K562 (cell line): ENCODE results near the gene RNF115. TPM values are rescaled to one million over a fixed set of nuclear protein-coding genes. Genes with fewer than 3 reads are reported as not detected.

ENCODE experiments used
- ATAC-seq: fragments of 200-7000 bp; cut with Tn5 transposase; 3 replicates; pipeline ENCODE4 v1.9.1; 2020; ENCODE audit warnings: moderate library complexity
- BruUV-seq: library from RNA; stranded (reverse); fragments of 400-500 nt; replicated peaks from 2 replicates; lab custom pipeline; 2021; lab: Mats Ljungman, UMichigan
- CTCF ChIA-PET: fragments of 300-600 bp; formaldehyde crosslinking; extraction: SDS; loops from one replicate; lab custom pipeline; 2021; ENCODE audit warnings: low intra/inter-chr PET ratio; lab: Yijun Ruan, JAX
- POLR2A ChIA-PET: fragments of 300-600, 350-650 bp; sonication (Branson Sonifier 250); formaldehyde crosslinking; extraction: SDS; loops from one replicate; lab custom pipeline; 2021; ENCODE audit warnings: antibody characterized with exemption, inconsistent platforms; lab: Yijun Ruan, JAX
- DNase-seq, 4 experiments: peaks; one replicate each; pipeline versions ENCODE4 v3.0.0 to v3.0.0-alpha.2; 2011 to 2018; ENCODE audit warnings: low spot score in 3 of 4, mixed read lengths in 3 of 4; ENCODE audit errors: extremely low read depth in 1 of 4
- FAIRE-seq: peaks from 2 replicates; lab custom pipeline; 2011; peaks lifted over from hg19 to GRCh38; lab: Jason Lieb, UNC
- H2AFZ ChIP-seq: 2 replicates; pipeline ENCODE4 v1.6.0; 2011; ENCODE audit warnings: low read depth, low read length, control low read depth, inconsistent platforms
- H3K27ac ChIP-seq: fragments of 200-600 bp; 3 replicates; pipeline ENCODE4 v1.8.0; 2011; ENCODE audit warnings: low read depth, mild to moderate bottlenecking, control low read depth, inconsistent platforms, low read length, moderate library complexity, mixed read lengths; ENCODE audit errors: extremely low read depth
- H3K27me3 ChIP-seq, 2 experiments: fragments of 300-600 bp in 1 of 2; 2 replicates in 1 of 2; 3 replicates in 1 of 2; pipeline versions ENCODE4 v1.6.0 to v1.8.0; 2011; ENCODE audit warnings: inconsistent platforms in 2 of 2, low read length in 2 of 2, mild to moderate bottlenecking in 1 of 2, mixed read lengths in 1 of 2, moderate library complexity in 1 of 2; ENCODE audit not compliant: control insufficient read depth in 2 of 2, insufficient read depth in 2 of 2
- H3K36me3 ChIP-seq: fragments of 300-600 bp; 3 replicates; pipeline ENCODE4 v1.8.0; 2011; ENCODE audit warnings: mild to moderate bottlenecking, low read length, inconsistent platforms; ENCODE audit not compliant: control insufficient read depth, insufficient read depth
- H3K4me1 ChIP-seq, 2 experiments: fragments of 200-600 bp in 1 of 2; replicated peaks in 1 of 2; 2 replicates in 1 of 2; 3 replicates in 1 of 2; pipeline versions ENCODE4 v1.5.1 to v1.8.0; 2011; ENCODE audit warnings: inconsistent platforms in 2 of 2, low read length in 2 of 2, mild to moderate bottlenecking in 1 of 2, mixed read lengths in 1 of 2, moderate library complexity in 1 of 2; ENCODE audit not compliant: control insufficient read depth in 2 of 2, insufficient read depth in 2 of 2
- H3K4me2 ChIP-seq: 2 replicates; pipeline ENCODE4 v1.6.1; 2011; ENCODE audit warnings: low read length, control low read depth, inconsistent platforms, mixed read lengths; ENCODE audit not compliant: insufficient read depth
- H3K4me3 ChIP-seq: fragments of 200-600 bp; sonication (generic), shearing (Covaris generic); 2 replicates; pipeline ENCODE4 v1.5.1; 2016; ENCODE audit warnings: control low read depth, inconsistent platforms
- H3K79me2 ChIP-seq: fragments of 200-600 bp; 3 replicates; pipeline ENCODE4 v1.8.0; 2011; ENCODE audit warnings: low read length, inconsistent platforms; ENCODE audit not compliant: control insufficient read depth, insufficient read depth
- H3K9ac ChIP-seq, 2 experiments: 2 replicates each; pipeline versions ENCODE4 v1.6.0 to v1.6.1; 2011; ENCODE audit warnings: low read depth in 2 of 2, low read length in 2 of 2, control low read depth in 1 of 2, inconsistent platforms in 1 of 2, mild to moderate bottlenecking in 1 of 2, mixed read lengths in 1 of 2; ENCODE audit not compliant: insufficient read depth in 1 of 2
- H3K9me1 ChIP-seq: one replicate; pipeline ENCODE4 v1.6.0; 2011; ENCODE audit warnings: inconsistent platforms, mild to moderate bottlenecking, low read length, moderate library complexity; ENCODE audit not compliant: control insufficient read depth, insufficient read depth
- H3K9me3 ChIP-seq: replicated peaks from 2 replicates; pipeline ENCODE4 v1.5.1; 2011; ENCODE audit warnings: low read depth, low read length, inconsistent platforms; ENCODE audit not compliant: control insufficient read depth, insufficient read depth
- H4K20me1 ChIP-seq: replicated peaks from 2 replicates; pipeline ENCODE4 v1.6.1; 2011; ENCODE audit warnings: low read length, inconsistent platforms, mixed read lengths; ENCODE audit not compliant: control insufficient read depth, insufficient read depth
- CEBPB ChIP-seq: fragments of 450-650 bp; IDR thresholded peaks from 2 replicates; pipeline ENCODE4 v1.6.1; 2016; ENCODE audit warnings: missing genetic modification characterization, missing compliant biosample characterization
- HNRNPK ChIP-seq: fragments of 200-400 bp; formaldehyde crosslinking; IDR thresholded peaks from one replicate; pipeline ENCODE4 v1.6.1; 2018; ENCODE audit warnings: mild to moderate bottlenecking, low read depth, low read length; ENCODE audit not compliant: poor library complexity, severe bottlenecking
- NCOA1 ChIP-seq: fragments of 450-650 bp; IDR thresholded peaks from 2 replicates; pipeline ENCODE4 v1.6.1; 2016; ENCODE audit warnings: low read depth
- POU5F1 ChIP-seq: fragments of 150-350 bp; IDR thresholded peaks from 2 replicates; pipeline ENCODE4 v1.6.1; 2014; ENCODE audit warnings: borderline replicate concordance, low read length, low read depth, mild to moderate bottlenecking; ENCODE audit not compliant: partially characterized antibody
- RHOXF2B ChIP-seq: fragments of 250-450 bp; sonication (Bioruptor Pico); conservative IDR thresholded peaks from 2 replicates; pipeline ENCODE4 v1.5.1; 2021
- SMARCB1 ChIP-seq: IDR thresholded peaks from 2 replicates; pipeline ENCODE4 v1.6.1; 2011; ENCODE audit warnings: improper control_type of control experiment, low read depth; ENCODE audit not compliant: insufficient read length
- WGBS: fragments of 100-300 bp; shearing (Covaris generic); methylation state at CpG from one replicate; pipeline ENCODE4 v1.1.6; 2016; ENCODE audit warnings: low coverage, mixed read lengths; ENCODE audit not compliant: insufficient coverage; ENCODE audit errors: missing lambda C conversion rate; 5-methylcytosine and 5-hydroxymethylcytosine counted together
- in situ Hi-C: fragments of 300-500 bp; cut with MboI; formaldehyde crosslinking; loops from 4 replicates; pipeline ENCODE4 v1.15.0; 2018; ENCODE audit warnings: inconsistent platforms, mixed read lengths
- intact Hi-C: fragments of 100-400 bp; cut with micrococcal nuclease; formaldehyde crosslinking; loops from 2 replicates; pipeline ENCODE4 v1.14.2; 2022
- polyA plus RNA-seq, 8 experiments: library from polyadenylated mRNA; depleted of rRNA in 4 of 8; stranded (reverse) in 5 of 8; unstranded in 3 of 8; fragments of >200 nt; fragmentation: Nextera tagmentation in 2 of 8; fragmentation: Illumina TruSeq in 1 of 8; extraction: Ambion mirVana in 2 of 8; extraction: Trizol in 1 of 8; gene quantifications; 2 replicates each; pipeline versions ENCODE4 v1.2.1 to v1.2.3, GENCODE V29; 2011 to 2014; ENCODE audit warnings: inconsistent platforms in 1 of 8, missing spikeins in 1 of 8
- total RNA-seq, 7 experiments: library from RNA; depleted of rRNA in 6 of 7; stranded (reverse); fragments of >200 nt in 6 of 7; fragmentation: Illumina TruSeq in 2 of 7; extraction: Trizol in 2 of 7; gene quantifications; 2 replicates each; pipeline versions ENCODE4 v1.2.1 to v1.2.3, GENCODE V29; 2011 to 2021; ENCODE audit warnings: low replicate concordance in 1 of 7
- TF ChIP-seq, protein P1 (sequence below): sonication (generic); formaldehyde crosslinking; IDR thresholded peaks from 2 replicates; pipeline ENCODE4 v1.8.1; 2023; ENCODE audit warnings: mild to moderate bottlenecking, missing genetic modification reagents
- TF ChIP-seq, protein P2 (sequence below): fragments of 450-650 bp; IDR thresholded peaks from 2 replicates; pipeline ENCODE4 v1.6.1; 2016

The RNF115 gene
- total and polyA plus RNA-seq, 9 of the 15 experiments (the other 6 are each of a cell fraction or from before 2014, with no cell fraction given), result 1.9 to 14.3 (median 9.5) TPM

DNA sequence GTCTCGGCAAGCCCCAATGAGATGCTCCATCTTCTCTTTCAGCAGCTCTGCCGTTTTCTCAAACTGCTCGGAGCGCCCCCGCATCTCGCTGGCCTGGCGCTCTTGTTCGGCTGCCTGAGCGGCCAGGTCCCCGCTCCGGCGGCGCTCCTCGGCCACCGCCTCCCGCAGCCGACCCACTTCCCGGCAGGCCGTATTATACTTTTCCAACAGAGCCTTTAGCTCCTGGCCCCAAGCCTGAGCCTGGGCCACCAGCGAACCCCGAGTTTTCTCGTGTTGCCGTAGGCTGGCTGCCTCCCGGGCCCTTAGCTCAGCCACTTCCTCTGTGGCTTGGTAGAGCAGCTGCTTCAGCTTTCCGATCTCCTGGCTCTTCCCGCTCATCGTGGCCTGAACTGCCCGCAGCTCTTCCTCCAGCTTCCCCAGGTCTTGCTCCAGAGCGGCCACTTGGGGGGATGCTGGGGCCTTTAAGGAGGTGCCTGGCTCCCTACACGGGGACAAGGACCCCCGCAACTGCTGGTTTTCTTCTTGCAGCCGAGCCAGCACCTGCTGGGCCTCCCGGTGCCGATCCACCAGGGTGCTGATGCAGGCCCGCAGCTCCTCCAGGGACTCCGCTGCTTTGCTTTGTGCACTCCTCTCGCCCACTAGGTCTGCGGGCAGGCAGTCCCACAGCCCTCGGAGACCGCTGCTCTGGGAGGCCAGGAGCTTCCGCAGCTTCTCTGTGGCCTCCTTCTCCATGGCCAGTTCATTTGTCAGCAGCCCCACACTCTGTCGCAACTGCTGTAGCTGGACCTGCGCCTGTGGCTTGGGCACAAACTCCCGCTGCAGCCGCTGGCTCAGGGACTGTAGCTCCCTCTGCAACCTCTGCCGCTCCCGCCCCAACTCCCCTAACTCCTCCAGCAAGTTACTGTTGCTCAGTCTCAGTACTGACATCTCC lies 48.4 kb upstream of the RNF115 start:
- 66% methylated on average over 43 of the region's 47 CpGs for WGBS
- no peak for FAIRE-seq
- Histone ChIP-seq H3K79me2 (no peaks in the 10 kb centered on the region), H3K4me2 (no peak overlapping the region), H3K9me1 (no peaks in the 10 kb centered on the region), H3K9ac (peak overlapping the region in 1 of 2 experiments; percentile 32; a peak in 1 of 4 replicates), H3K9me3 (no peaks in the 10 kb centered on the region), H3K27me3 (0 out of 5 replicates have a peak, but pooled peaks cover 0 to 4% of the 10 kb centered on the region in 2 experiments), H4K20me1 (no peaks in the 10 kb centered on the region), H3K36me3 (no peaks in the 10 kb centered on the region), H3K27ac (no peak overlapping the region), H3K4me1 (peaks cover 4 to 23% of the 10 kb centered on the region in 2 experiments; a peak in 2 of 5 replicates), H2AFZ (no peak overlapping the region), H3K4me3 (no peak overlapping the region)
- BruUV-seq, result no TSS peak
- in situ Hi-C loops (no loop called here), intact Hi-C loops (no loop called here)
- no peak for DNase-seq
- peak; percentile 22; the same call in 2 of the 3 replicates for ATAC-seq
- POLR2A ChIA-PET, result interaction anchor here (0.7 to 2.7 kb wide), 8 partner anchors 7 to 119 kb away, joined by 3 to 7 read pairs (median 4); partner anchors contain the start of genes NUDT17 and PIAS3
- CTCF ChIA-PET, result no interaction called here
- TF ChIP-seq SMARCB1 (no peak), POU5F1 (no peak), CEBPB (tag) (peak; percentile 37; the same call in 1 of the 2 replicates), RHOXF2B (CRISPR knock-in tag) (no peak), HNRNPK (no peak), NCOA1 (no peak)
- TF ChIP-seq, protein P1, sequence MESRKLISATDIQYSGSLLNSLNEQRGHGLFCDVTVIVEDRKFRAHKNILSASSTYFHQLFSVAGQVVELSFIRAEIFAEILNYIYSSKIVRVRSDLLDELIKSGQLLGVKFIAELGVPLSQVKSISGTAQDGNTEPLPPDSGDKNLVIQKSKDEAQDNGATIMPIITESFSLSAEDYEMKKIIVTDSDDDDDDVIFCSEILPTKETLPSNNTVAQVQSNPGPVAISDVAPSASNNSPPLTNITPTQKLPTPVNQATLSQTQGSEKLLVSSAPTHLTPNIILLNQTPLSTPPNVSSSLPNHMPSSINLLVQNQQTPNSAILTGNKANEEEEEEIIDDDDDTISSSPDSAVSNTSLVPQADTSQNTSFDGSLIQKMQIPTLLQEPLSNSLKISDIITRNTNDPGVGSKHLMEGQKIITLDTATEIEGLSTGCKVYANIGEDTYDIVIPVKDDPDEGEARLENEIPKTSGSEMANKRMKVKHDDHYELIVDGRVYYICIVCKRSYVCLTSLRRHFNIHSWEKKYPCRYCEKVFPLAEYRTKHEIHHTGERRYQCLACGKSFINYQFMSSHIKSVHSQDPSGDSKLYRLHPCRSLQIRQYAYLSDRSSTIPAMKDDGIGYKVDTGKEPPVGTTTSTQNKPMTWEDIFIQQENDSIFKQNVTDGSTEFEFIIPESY (CRISPR knock-in tag), result peak; percentile 65
- TF ChIP-seq, protein P2, sequence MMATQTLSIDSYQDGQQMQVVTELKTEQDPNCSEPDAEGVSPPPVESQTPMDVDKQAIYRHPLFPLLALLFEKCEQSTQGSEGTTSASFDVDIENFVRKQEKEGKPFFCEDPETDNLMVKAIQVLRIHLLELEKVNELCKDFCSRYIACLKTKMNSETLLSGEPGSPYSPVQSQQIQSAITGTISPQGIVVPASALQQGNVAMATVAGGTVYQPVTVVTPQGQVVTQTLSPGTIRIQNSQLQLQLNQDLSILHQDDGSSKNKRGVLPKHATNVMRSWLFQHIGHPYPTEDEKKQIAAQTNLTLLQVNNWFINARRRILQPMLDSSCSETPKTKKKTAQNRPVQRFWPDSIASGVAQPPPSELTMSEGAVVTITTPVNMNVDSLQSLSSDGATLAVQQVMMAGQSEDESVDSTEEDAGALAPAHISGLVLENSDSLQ, result no peak
